Thyroid gland (tissue), 4 donors: ENCODE measurements around the gene PPP2R2C.

Source experiments
- CTCF ChIP-seq, 6 experiments: fragments of 200-600 bp in 3 of 6; fragments of 450-650 bp in 3 of 6; sonication (generic) in 3 of 6; IDR thresholded peaks; one replicate each; pipeline ENCODE4 v1.5.1; 2016 to 2019; ENCODE audit warnings: antibody characterized with exemption in 6 of 6, mild to moderate bottlenecking in 2 of 6, inconsistent platforms in 1 of 6, moderate library complexity in 1 of 6
- POLR2A ChIP-seq, 2 donors: fragments of 450-650 bp; IDR thresholded peaks; one replicate each; pipeline ENCODE4 v1.6.1; 2017; ENCODE audit warnings: antibody characterized with exemption in 2 of 2, mild to moderate bottlenecking in 2 of 2, moderate library complexity in 1 of 2

DNA sequence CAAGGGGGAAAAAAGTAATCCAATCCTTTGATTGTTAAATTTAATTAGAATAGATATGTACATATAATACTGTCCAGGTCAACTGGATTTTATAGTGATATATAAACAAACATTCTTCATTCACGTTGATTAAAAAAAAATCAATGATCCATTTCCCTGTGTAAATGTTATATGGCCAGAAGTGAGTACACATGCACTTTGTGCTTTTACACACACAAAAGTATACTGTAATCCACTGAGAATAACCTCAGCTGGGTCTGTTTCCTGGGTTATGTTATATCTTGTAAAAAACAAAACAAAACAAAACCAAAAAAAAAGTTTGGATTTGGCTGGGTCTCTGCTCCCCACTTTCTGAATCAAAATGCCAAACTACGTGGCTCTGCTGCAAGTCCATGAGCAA, 151.1 kb downstream of the PPP2R2C start:
- TF ChIP-seq POLR2A (IDR thresholded peaks at IDR 0.05) (no peak), CTCF (IDR thresholded peaks at IDR 0.05) (no peak)
